Activated CD4-positive, alpha-beta T cell treated with anti-CD3 and anti-CD28 coated beads, Interleukin-2, amount 10 ng/mL, durations not matched to agents 24 days and 14 days (primary cell): ENCODE results near the gene UHRF2. TPM values are rescaled to one million over a fixed set of nuclear protein-coding genes. Genes with fewer than 3 reads are reported as not detected.

Experiments used
- DNase-seq: peaks from one replicate; pipeline ENCODE4 v3.0.0; 2022
- H3K27ac Mint-ChIP-seq: one replicate; pipeline ENCODE4 v1.8.0; 2022; ENCODE audit warnings: mild to moderate bottlenecking, mixed read lengths
- H3K27me3 Mint-ChIP-seq: one replicate; pipeline ENCODE4 v1.8.0; 2022; ENCODE audit warnings: mixed read lengths
- H3K36me3 Mint-ChIP-seq: one replicate; pipeline ENCODE4 v1.8.0; 2022; ENCODE audit warnings: low read depth, mild to moderate bottlenecking, mixed read lengths
- H3K4me1 Mint-ChIP-seq: one replicate; pipeline ENCODE4 v1.8.0; 2021; ENCODE audit warnings: mixed read lengths
- H3K4me3 Mint-ChIP-seq: one replicate; pipeline ENCODE4 v1.8.0; 2022; ENCODE audit warnings: mild to moderate bottlenecking, moderate library complexity, mixed read lengths
- H3K9me3 Mint-ChIP-seq: one replicate; pipeline ENCODE4 v1.8.0; 2021; ENCODE audit warnings: mixed read lengths
- intact Hi-C: fragments of 100-400 bp; cut with micrococcal nuclease; formaldehyde crosslinking; loops from one replicate; pipeline ENCODE4 v1.15.1; 2023
- total RNA-seq: library from RNA; stranded (reverse); gene quantifications from 2 replicates; pipeline ENCODE4 v1.2.3, GENCODE V29; 2022

Gene UHRF2
- total RNA-seq, 1 donor from 2014 or later = 71.6 TPM

GRCh38 chr9:6484210-6484609, 71.2 kb downstream of the UHRF2 start:
- no peaks in the 10 kb centered on the region for H3K9me3 Mint-ChIP-seq
- H3K36me3 Mint-ChIP-seq = peaks cover 41% of the 10 kb centered on the region
- no peaks in the 10 kb centered on the region for H3K27me3 Mint-ChIP-seq
- H3K4me1 Mint-ChIP-seq = peaks cover 2% of the 10 kb centered on the region
- no peak for DNase-seq
- H3K27ac Mint-ChIP-seq = no peak overlapping the region
- intact Hi-C loops = loop anchor here (5.0 kb wide), 1 partner anchor 132 kb away; no protein-coding TSS in a partner anchor
- no peak overlapping the region for H3K4me3 Mint-ChIP-seq

GRCh38 chr9:6488395-6488794, 75.4 kb downstream of the UHRF2 start:
- Mint-ChIP-seq H3K4me3 (no peak overlapping the region), H3K27me3 (no peaks in the 10 kb centered on the region), H3K27ac (no peak overlapping the region), H3K4me1 (peaks cover 8% of the 10 kb centered on the region), H3K36me3 (peaks cover 40% of the 10 kb centered on the region), H3K9me3 (no peaks in the 10 kb centered on the region)
- intact Hi-C loops = no loop called here
- no peak for DNase-seq

GRCh38 chr9:6489099-6489498, 76.1 kb downstream of the UHRF2 start:
- DNase-seq = no peak
- intact Hi-C loops = no loop called here
- no peaks in the 10 kb centered on the region for H3K27me3 Mint-ChIP-seq
- peaks cover 11% of the 10 kb centered on the region for H3K4me1 Mint-ChIP-seq
- H3K9me3 Mint-ChIP-seq = no peaks in the 10 kb centered on the region
- no peak overlapping the region for H3K4me3 Mint-ChIP-seq
- H3K36me3 Mint-ChIP-seq = peaks cover 46% of the 10 kb centered on the region
- no peak overlapping the region for H3K27ac Mint-ChIP-seq

- H3K27me3 Mint-ChIP-seq = no peaks in the 10 kb centered on the region
- H3K4me1 Mint-ChIP-seq = peaks cover 10% of the 10 kb centered on the region
- peaks cover 44% of the 10 kb centered on the region for H3K36me3 Mint-ChIP-seq
- no peak overlapping the region for H3K27ac Mint-ChIP-seq
- no peak for DNase-seq
- H3K9me3 Mint-ChIP-seq = no peaks in the 10 kb centered on the region
- H3K4me3 Mint-ChIP-seq = no peak overlapping the region
- intact Hi-C loops = no loop called here
Measured at GRCh38 chr9:6490863-6491262, 77.9 kb downstream of the UHRF2 start.

GRCh38 chr9:6495466-6495865, 82.5 kb downstream of the UHRF2 start:
- peaks cover 13% of the 10 kb centered on the region for H3K4me1 Mint-ChIP-seq
- H3K27ac Mint-ChIP-seq = peak overlapping the region; percentile 11
- DNase-seq = no peak
- intact Hi-C loops = loop anchor here (5.0 kb wide), 1 partner anchor 78 kb away; no protein-coding TSS in a partner anchor
- H3K9me3 Mint-ChIP-seq = no peaks in the 10 kb centered on the region
- no peak overlapping the region for H3K4me3 Mint-ChIP-seq
- H3K27me3 Mint-ChIP-seq = no peaks in the 10 kb centered on the region
- peaks cover 50% of the 10 kb centered on the region for H3K36me3 Mint-ChIP-seq

GRCh38 chr9:6498982-6499381, 86.0 kb downstream of the UHRF2 start:
- Mint-ChIP-seq H3K27ac (no peak overlapping the region), H3K4me1 (peaks cover 4% of the 10 kb centered on the region), H3K4me3 (no peak overlapping the region), H3K9me3 (no peaks in the 10 kb centered on the region), H3K27me3 (no peaks in the 10 kb centered on the region), H3K36me3 (peaks cover 48% of the 10 kb centered on the region)
- intact Hi-C loops = loop anchor here (5.0 kb wide), 1 partner anchor 82 kb away; no protein-coding TSS in a partner anchor
- no peak for DNase-seq

GRCh38 chr9:6501526-6502210, 88.7 kb downstream of the UHRF2 start:
- Mint-ChIP-seq H3K27me3 (no peaks in the 10 kb centered on the region), H3K27ac (no peak overlapping the region), H3K9me3 (no peaks in the 10 kb centered on the region), H3K4me1 (peaks cover 4% of the 10 kb centered on the region), H3K36me3 (peaks cover 63% of the 10 kb centered on the region), H3K4me3 (no peak overlapping the region)
- intact Hi-C loops = no loop called here
- DNase-seq = no peak

GRCh38 chr9:6502399-6502798, 89.4 kb downstream of the UHRF2 start:
- H3K27ac Mint-ChIP-seq = no peak overlapping the region
- no peak overlapping the region for H3K4me3 Mint-ChIP-seq
- intact Hi-C loops = no loop called here
- no peak for DNase-seq
- H3K36me3 Mint-ChIP-seq = peaks cover 57% of the 10 kb centered on the region
- H3K9me3 Mint-ChIP-seq = no peaks in the 10 kb centered on the region
- no peaks in the 10 kb centered on the region for H3K27me3 Mint-ChIP-seq
- peaks cover 4% of the 10 kb centered on the region for H3K4me1 Mint-ChIP-seq

GRCh38 chr9:6506571-6506970, 93.6 kb downstream of the UHRF2 start:
- peaks cover 53% of the 10 kb centered on the region for H3K36me3 Mint-ChIP-seq
- H3K27me3 Mint-ChIP-seq = no peaks in the 10 kb centered on the region
- intact Hi-C loops = no loop called here
- H3K27ac Mint-ChIP-seq = no peak overlapping the region
- DNase-seq = no peak
- no peaks in the 10 kb centered on the region for H3K9me3 Mint-ChIP-seq
- no peaks in the 10 kb centered on the region for H3K4me1 Mint-ChIP-seq
- H3K4me3 Mint-ChIP-seq = no peak overlapping the region

GRCh38 chr9:6512085-6512657, 99.2 kb downstream of the UHRF2 start:
- Mint-ChIP-seq H3K27me3 (no peaks in the 10 kb centered on the region), H3K4me1 (no peaks in the 10 kb centered on the region), H3K36me3 (peaks cover 29% of the 10 kb centered on the region), H3K27ac (no peak overlapping the region), H3K4me3 (no peak overlapping the region), H3K9me3 (no peaks in the 10 kb centered on the region)
- no peak for DNase-seq
- intact Hi-C loops = no loop called here

- DNase-seq = no peak
- Mint-ChIP-seq H3K27ac (no peak overlapping the region), H3K9me3 (peaks cover 12% of the 10 kb centered on the region), H3K27me3 (no peaks in the 10 kb centered on the region), H3K4me1 (no peaks in the 10 kb centered on the region), H3K36me3 (peaks cover 34% of the 10 kb centered on the region), H3K4me3 (no peak overlapping the region)
- intact Hi-C loops = no loop called here
Measured at GRCh38 chr9:6522263-6522662, 109.3 kb downstream of the UHRF2 start.

GRCh38 chr9:6525326-6526045, 112.5 kb downstream of the UHRF2 start:
- Mint-ChIP-seq H3K27ac (no peak overlapping the region), H3K27me3 (no peaks in the 10 kb centered on the region), H3K4me1 (no peaks in the 10 kb centered on the region), H3K36me3 (peaks cover 18% of the 10 kb centered on the region), H3K4me3 (no peak overlapping the region), H3K9me3 (peaks cover 9% of the 10 kb centered on the region)
- intact Hi-C loops = no loop called here
- DNase-seq = no peak

- Mint-ChIP-seq H3K27ac (no peak overlapping the region), H3K4me1 (peaks cover 2% of the 10 kb centered on the region), H3K4me3 (no peak overlapping the region), H3K9me3 (no peaks in the 10 kb centered on the region), H3K36me3 (no peaks in the 10 kb centered on the region), H3K27me3 (peaks cover 5% of the 10 kb centered on the region)
- DNase-seq = no peak
- intact Hi-C loops = no loop called here
Measured at GRCh38 chr9:6535594-6535993, 122.6 kb downstream of the UHRF2 start.

- no peak for DNase-seq
- Mint-ChIP-seq H3K36me3 (no peaks in the 10 kb centered on the region), H3K4me1 (peaks cover 2% of the 10 kb centered on the region), H3K27me3 (no peaks in the 10 kb centered on the region), H3K9me3 (no peaks in the 10 kb centered on the region), H3K4me3 (no peak overlapping the region), H3K27ac (no peak overlapping the region)
- intact Hi-C loops = no loop called here
Measured at GRCh38 chr9:6538666-6539071, 125.7 kb downstream of the UHRF2 start.
